Putamen (tissue), 1 donor: ENCODE results near the gene JAZF1.

Experiments
- DNase-seq: peaks from one replicate; pipeline ENCODE4 v3.0.0-alpha.2; 2016; ENCODE audit warnings: low spot score

The JAZF1 gene

DNA sequence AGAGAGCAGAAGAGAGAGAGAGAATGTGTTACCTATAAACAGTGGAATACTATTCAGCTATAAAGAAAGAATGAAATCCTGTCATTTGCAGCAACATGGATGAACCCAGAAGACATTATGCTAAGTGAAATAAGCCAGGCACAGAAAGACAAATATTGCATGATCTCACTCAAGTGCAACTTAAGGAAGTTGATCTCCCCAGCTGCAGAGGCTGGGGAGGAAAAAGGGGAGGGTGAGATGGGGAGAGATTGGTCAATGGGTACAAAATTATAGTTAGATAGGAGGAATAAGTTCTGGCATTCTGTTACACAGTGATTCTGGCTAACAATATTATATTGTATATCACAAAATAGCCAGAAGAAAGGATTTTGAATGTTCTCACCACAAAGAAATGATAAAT, 11.2 kb upstream of the JAZF1 start:
- DNase-seq, result no peak

DNA sequence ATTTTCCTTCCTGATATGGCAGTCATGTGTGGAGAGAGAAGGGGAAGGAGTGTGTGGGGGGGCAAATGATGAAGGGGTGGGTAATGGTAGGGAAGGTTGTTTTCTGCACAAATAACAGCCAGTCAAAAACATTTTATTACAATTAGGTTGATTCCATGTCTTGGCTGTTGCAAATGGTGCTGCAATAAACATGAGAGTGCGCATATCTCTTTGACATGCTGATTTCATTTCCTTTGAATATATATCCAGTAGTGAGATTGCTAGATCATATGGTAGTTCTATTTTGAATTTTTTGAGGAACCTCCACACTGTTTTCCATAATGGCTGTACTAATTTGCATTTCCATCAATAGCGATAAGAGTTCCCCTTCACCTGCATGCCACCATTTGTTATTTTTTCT, 10.6 kb upstream of the JAZF1 start:
- no peak for DNase-seq

DNA sequence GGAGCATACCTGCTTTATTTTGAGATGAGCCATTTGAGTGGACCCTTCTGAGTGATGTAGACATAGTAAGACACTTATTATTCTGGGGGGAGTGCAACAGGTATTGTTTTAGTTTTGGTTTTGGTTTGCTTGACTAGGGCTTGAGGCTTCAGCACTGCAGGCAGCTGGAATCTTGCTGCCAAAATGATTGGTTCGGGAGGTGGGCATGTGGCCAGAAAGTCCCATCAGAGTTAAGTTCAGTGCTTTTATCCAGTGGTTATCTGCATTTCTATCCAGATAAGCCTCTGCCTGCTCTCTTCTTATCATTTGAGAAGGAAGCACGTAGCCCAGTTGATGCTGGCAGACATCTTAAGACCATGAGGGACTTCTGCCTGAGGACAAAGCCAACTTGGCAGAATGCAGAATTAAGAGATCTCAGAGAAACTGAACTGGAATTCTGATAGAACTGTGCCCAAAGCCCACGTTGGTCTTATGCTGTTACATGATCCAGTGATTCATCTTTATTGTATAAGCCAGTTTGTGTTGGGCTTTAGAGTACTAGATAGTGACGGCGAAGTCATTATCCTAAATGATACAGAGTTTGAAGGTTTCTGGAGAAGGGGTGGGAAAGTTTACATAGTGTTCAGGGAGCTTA, 9.6 kb upstream of the JAZF1 start:
- no peak for DNase-seq

DNA sequence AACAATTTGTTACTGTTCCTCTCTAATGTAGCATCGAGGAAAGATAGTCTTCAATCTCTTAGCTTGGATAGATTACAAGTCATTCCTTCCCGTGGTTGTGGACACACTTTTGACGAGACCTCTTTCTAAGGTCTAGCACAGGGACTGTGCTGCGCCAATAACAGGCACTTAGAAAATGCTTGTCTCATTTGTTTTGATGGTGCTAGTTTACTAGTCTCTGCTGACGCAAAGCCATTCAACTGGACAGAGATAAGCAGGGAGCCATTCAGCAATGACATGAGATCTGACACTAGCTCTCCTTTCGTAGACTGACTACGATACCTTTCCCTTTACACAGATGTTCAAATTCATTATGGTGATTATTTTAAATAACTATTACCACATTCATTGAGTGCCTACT, 6.4 kb upstream of the JAZF1 start:
- no peak for DNase-seq

DNA sequence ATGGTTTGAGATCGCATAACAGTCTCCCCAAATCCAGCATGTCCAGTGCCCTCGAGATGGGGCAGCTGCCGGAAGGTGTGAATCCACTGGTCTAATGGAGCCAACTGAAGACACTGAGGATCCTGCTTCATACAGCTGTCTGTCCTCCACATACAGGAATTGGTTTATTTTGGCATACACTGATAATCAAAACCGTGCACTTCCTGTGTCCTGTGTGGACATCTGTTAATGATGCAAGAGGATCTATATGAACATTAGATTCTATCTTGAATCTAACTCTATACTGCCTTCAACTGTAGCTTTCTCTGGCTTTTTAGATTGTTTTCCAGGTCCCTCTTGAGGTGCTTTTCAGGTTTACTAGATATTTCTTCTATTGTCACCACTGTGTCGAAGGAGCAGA, 3.0 kb upstream of the JAZF1 start:
- no peak for DNase-seq

DNA sequence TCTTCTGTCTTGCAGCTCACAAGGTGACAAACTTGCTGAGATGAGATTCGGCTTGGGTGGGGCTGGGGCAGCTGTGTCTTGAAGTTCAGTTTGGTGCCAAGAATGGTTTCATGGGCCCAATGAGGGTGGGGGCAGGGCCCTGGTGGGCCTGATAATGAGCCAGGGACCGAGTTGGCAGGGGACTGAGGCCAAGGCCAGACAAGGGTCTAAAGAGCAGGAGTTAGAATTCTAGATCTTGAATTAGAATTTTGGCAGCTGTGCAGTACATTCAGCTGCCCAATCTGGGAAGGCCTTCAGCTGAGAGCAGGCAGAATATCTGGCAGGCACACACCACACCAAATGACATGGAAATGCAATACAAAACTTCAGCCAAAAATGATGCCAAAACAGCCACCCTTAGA, 1.5 kb upstream of the JAZF1 start:
- peak; percentile 34 for DNase-seq

DNA sequence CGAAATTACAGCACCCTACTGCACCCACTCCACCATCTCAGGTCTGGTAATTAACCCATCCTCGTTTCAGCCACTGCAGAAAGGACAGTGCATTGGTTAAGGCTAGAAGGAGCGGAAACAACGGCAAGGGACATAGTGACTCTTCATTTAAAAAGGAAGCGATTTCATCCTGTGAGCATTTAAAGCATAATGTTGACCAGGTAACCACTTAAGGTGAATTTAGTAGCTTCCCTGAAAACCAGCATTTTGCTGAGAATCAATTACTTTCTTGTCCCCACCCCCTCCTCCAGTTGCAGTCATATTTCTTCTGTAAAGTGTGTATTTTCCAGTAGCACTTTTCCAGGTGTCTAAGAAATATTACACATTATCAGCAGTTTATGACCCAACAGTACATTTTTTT, 821 bp upstream of the JAZF1 start:
- DNase-seq, result no peak

DNA sequence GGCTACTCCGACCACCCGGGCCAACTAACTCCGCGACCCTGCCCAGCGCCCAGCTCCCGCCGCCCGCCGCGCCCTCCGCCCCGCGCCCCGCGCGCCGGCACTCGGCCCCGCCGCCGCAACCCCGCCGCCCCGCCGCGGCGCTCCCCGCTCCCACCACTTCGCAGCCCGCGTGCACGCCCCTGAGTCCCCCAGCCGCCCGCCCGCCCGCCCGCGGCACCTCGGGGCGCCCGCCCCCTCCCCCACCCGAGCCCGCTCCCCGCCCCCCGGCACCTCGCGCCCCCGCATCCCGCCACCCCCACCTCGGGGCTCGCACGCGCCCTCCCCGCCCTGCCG, 598 bp downstream of the JAZF1 start:
- DNase-seq, result no peak

DNA sequence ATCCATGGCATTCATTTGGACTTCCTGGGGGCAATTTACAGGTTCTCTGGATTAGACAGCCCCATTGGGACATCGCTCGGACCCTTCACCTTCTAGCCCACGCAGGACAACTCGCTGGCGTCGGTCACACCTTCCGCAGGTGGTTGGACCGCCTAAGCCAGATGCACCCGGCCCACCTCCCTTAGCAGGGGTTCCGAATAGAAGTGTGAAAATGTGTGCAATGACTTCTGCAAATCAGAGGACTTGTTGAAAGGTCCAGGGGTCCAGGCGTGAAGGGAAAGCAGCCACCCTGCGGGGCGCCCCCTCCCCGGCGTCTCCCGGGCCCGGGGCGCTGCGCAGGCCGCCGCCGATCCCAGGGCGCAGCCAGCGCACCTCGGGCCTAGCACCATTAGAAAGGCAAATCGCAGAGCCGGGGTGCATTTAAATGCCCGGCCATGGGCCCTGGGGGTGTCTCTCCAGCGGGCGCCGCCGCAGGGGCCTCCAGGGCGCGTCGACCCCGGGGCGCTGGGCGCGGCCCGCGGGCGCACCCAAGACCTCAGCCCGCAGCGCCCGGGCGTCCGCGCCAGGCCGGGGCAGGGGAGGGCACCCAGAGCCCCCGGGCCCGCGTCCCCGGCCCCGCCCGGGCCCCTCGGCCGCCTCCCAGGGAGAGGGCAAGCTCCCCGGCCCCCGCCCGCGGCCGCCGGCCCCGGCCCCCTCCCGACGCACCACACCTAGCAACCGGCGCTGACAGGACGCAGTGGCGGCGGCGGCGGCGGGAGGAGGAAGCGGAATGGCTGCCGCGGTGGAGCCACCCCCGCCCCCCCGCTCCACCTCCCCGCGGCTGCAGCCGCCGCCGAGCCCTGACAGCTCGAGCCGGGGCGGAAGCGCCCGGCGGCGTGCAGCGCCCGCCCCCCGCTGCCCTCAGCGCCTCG, 1.2 kb downstream of the JAZF1 start:
- DNase-seq, result peak; percentile 76

DNA sequence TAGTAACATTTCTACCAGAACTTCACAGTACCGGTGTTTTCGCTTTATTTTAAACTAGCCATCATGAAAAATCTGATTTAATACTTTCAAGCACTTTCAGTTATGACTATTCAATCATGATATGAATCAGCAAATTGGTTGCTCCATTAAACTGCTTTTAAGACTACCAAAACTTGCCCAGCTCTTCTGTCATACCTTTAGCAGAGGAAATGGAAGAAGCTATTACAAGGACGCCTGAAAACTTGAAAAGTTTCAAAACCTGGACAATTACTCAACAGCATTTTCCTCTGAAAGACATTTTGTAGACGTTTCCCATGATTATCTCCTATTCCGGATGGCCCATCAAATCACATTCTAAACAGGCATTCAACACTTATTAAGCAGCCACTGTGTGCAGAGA, 2.0 kb downstream of the JAZF1 start:
- DNase-seq, result no peak

DNA sequence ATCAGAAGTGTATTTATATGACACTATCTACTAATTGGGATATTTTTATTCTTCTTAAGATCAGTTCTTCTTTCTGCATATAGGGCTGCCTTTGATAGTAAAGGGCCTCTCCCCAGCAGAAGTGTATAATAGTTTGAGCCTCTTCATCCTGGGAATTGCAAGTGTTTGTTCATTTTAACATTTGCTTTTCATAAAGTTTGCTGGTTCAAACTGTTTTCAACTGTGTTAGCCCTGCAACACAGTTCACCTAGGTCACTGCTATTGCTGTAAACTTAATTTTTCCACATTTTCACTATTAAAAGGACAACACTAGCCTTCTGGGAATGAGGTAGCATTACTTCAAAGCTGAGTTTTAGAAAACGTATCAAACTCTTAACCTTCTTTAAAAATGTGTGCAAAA, 2.8 kb downstream of the JAZF1 start:
- no peak for DNase-seq

DNA sequence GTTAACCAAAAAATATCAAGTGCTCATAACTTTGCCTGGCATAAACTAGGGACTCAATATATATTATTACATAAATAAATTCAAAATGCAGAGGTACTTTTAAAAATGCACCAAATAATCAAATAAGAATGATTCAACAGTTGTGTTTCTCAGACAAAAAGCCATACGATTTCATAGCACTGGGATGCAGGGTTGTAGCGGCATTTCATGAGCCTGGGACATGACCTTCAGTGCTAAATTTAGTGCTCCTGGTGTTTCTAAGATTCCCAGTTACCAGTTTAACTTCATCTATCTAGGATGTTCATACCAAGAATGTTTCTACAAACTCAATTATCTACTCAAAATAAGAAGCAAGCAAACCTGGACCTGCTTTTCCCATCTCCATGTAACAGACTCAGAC, 4.0 kb downstream of the JAZF1 start:
- DNase-seq, result no peak

DNA sequence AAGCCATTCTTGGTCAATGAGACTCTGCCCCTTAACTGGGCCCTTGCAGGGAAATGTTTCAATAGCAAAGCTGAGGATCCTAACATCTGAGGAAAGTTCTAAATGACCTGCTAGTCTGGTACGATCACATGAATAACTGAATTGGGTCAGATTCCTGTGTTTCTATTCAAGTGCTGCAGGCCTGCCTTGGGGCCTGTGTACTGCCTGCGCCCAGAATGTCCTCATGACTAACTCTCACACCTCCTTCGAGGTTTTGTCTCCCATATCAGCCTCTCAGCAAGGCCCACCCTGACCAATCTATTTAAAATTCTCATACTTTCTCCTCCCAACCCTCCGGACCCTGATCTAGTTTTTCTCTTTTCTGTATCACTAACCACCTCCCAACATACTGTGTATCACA, 4.4 kb downstream of the JAZF1 start:
- DNase-seq, result no peak

DNA sequence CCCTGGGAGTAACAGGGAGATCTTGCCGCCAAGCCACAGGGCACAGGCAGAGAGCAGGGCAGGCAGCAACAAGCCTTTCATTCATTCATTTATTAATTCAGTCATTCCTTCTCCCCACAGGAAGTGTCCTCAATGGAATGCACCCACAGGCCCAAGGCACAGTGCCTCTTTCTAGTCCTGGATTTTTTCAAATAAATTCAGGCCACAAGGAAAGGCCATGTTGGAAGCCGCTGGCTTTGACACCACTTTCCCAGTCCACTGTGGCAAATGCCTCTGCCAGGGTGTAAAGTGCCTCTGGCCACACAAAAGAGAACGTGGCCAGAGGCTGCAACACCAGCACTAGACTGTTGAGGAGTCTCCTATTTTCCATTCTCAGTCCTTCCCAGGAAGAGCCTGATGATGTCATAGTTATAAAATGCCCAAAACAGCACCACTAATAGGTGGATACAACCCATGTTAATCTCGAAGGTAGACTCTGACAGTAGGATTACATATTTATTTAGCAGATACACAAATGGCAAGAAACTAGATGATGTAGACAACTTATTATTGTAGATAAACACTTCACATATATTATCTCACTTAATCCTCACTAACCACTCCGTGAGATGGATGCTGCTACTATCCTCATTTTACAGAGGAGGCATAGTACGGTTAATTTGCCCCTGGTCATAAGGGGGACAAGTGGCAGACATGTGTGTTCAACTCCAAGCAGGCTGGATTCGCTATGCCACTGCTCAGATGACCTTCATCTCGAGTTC, 5.5 kb downstream of the JAZF1 start:
- DNase-seq, result no peak

DNA sequence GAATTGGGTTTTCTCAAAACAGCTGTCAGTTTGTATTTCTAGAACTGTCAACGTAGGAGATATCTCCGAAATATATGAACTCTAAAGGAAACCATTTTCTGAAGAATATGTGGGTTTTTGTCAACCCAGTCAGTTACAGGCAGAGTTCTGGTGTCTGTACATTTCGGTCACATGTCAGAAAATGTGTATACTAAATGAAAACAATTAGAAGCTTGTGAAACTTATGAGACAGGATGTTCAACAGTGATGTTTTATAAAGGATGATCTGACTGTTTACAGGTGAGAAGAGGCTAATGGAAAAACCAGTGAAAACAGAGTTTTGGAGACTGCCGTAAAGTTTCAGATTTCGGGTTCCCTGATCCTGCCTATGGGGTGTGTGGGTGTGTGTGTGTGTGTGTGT, 6.2 kb downstream of the JAZF1 start:
- no peak for DNase-seq

DNA sequence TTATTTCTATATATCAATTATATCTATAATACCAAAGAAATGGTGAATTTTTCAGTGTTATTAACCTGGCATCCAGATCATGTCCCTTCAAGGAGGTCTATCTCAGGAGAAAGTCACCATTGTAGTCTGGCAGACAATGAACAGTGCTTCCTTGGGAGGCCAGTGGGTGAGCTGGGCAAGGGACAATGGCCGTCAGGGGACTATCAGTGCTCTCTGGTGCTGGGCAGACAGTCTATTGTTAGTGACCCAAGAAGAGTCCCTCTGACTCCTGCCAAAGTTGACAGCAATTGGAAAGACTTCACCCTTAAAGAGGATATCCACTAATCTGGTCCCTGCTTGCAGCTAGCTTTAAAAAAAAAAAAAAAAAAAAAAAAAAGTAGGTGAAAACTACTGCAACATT, 7.1 kb downstream of the JAZF1 start:
- peak; percentile 20 for DNase-seq

DNA sequence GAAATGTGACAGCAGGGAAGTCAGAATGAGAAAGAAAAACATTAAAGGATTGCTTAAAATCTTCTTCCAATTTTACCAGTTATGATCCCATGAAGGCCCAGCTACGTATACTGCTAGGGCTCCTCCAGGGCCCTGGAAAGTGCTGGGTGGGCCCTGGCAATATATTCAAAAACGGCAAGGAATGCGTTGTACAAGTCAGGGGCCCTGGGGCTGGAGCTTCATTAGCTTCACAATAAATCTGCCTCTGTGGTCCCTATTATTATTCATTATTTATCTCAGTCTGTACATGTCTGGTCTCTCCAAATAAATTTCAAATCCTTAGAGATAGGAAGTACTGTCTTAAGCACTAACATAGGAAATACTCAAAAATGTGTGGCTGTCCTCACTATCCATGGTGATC, 7.6 kb downstream of the JAZF1 start:
- DNase-seq, result no peak

DNA sequence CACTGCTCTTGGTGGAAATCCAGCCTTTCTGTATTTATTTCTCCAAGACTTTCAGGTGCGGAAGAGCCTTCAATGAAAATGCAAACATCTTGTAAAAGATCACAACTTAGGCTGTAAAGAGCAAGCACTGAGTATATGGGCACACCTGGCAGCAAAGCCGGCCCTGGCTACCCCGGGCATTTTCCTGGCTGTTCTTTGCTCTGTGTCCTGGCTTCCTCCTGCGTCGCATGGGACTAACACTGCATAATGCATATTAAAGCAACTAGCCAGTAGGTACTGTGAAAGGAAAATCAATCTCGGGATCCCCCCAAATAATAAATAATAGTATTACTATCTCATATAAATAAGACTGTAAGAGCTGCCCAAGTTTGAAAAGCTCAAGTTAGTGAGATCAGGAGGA, 9.9 kb downstream of the JAZF1 start:
- DNase-seq, result no peak

DNA sequence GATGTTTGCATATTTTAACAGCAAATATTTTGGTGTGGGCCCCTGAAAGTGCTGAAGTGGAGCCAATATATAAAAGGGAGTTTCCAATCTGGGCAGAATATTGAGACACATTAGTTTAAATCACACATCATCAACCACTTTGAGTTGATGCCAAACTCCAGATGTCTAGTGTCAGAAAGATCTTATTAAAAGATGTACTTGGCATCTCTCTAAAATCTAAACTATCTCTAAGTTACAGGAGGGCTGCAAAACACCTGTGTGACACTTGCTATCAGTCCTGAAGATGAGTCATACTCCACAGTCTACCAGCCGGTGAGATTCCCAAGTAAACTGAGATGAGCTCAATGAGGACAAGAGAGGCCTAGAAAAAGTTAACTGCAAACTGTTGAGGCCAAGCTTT, 11.4 kb downstream of the JAZF1 start:
- no peak for DNase-seq

DNA sequence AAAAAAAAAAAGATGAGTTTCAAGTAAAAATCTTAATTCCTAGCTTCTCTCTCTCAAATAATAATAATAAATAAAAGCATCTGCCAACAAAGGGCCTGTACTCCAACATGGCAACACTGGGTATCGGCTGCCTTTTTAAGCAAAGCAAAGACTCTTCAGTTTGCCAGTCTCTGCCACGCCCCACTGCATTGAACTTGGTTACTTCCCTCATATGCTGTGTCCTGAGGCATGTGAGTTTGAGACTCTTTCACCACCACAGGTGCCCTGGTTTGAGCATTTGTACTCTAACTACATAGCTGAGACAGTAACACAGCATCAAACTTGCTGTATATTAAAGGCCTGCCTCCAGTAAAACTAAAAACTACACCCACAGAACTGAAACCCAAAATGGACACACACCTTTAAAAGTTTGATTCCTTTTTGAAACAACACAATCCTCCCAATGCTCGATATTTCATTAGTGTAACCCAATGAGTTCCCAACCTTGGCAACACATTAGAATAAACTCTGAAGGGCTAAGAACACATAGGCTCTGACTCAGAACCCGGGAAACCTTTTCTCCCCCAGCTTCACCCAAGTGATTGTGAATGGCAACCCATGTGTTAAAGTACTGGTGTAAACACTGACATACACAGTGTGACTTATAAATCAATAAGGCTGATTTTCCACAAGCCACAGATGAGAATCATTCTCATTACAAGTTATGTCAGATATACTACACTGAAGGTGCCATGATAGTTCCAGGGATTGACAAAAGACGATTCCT, 12.0 kb downstream of the JAZF1 start:
- no peak for DNase-seq

DNA sequence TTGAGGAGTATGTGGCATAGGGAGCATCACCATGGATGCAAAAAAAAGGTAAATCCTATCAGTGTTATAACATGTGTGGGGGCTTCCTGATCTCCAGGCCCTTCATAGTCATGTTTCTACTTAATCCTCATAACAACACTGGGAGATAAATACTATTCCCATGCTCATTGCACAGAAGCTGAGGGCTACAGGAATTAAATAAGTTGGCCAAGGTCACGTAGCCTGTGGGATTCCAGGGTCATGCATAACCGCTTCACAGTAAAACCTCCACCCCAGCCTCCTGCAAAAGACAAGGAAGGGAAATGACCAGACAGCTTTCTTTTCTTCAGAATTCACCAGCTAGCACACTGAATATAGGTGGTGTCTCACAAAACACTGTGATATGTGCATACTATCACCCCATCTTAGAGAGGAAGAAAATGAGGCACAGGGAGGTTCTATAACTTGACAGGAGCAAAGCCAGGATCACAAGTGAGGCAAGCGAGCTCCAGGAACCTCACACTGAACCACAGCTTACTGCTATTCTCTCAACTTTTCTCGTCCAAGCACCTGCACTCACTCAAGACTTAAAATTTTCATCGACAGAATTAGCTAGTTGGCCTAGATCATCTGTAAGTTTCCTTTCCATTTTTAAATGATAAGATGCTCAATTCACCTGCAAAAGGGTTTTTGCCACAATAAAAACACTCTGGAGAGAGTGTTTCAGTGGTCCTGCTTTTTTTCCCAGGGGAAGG, 13.4 kb downstream of the JAZF1 start:
- DNase-seq, result no peak
